ENCODE results near the gene LAMA2. TPM values are rescaled to one million over a fixed set of nuclear protein-coding genes. Genes with fewer than 3 reads are reported as not detected.

The LAMA2 gene
- total and polyA plus RNA-seq, 2 experiments from 2014 or later, result 0.91 to 6.4 TPM

GRCh38 chr6:129183681-129184301 lies 300.9 kb downstream of the LAMA2 start (continued):
- TF ChIP-seq REST (IDR thresholded peaks at IDR 0.05; ENCODE audit: unreplicated experiment), result no peak
- TF ChIP-seq EZH2 (IDR thresholded peaks at IDR 0.05; ENCODE audit: low read depth, unreplicated experiment), result no peak
- TF ChIP-seq EZH2phosphoT487 (IDR thresholded peaks at IDR 0.05; ENCODE audit: unreplicated experiment), result no peak

- peak overlapping the region; percentile 9; the same call in 1 of the 2 replicates for H3K27ac Mint-ChIP-seq
- H3K36me3 Mint-ChIP-seq (ENCODE audit: low read depth), result no peaks in the 10 kb centered on the region
- ATAC-seq (no peak), DNase-seq (ENCODE audit: low spot score) (no peak)
- no peaks in the 10 kb centered on the region for H3K36me3 ChIP-seq (ENCODE audit: insufficient read depth)
- H3K79me2 ChIP-seq (replicated peaks; ENCODE audit: insufficient read depth), result no peaks in the 10 kb centered on the region
- no peak overlapping the region for H3K4me2 ChIP-seq
- no peaks in the 10 kb centered on the region for H3K27me3 ChIP-seq (ENCODE audit: insufficient read depth)
- no peaks in the 10 kb centered on the region for H3K9me3 Mint-ChIP-seq
- H3K4me3 Mint-ChIP-seq, result no peak overlapping the region
- H4K20me1 ChIP-seq (replicated peaks; ENCODE audit: insufficient read depth), result no peaks in the 10 kb centered on the region
- H3K4me1 Mint-ChIP-seq, result peaks cover 7% of the 10 kb centered on the region; the same call in 2 of the 3 replicates
- H3F3A ChIP-seq (replicated peaks; ENCODE audit: low read depth), result no peaks in the 10 kb centered on the region
- no peaks in the 10 kb centered on the region for H3K4me1 ChIP-seq (ENCODE audit: insufficient read depth)
- H3K27me3 Mint-ChIP-seq (ENCODE audit: insufficient read depth, low read depth, poor library complexity), result no peaks in the 10 kb centered on the region
- H3K27ac ChIP-seq (ENCODE audit: low read depth), result no peak overlapping the region
- H2AFZ ChIP-seq, result no peak overlapping the region
- H3K9me2 ChIP-seq (ENCODE audit: insufficient read depth), result no peaks in the 10 kb centered on the region
- H3K4me3 ChIP-seq, result no peak overlapping the region
- TF ChIP-seq CTCF (conservative IDR thresholded peaks at IDR 0.05; ENCODE audit: low read depth in 2 of 2) (no peak), EZH2phosphoT487 (IDR thresholded peaks at IDR 0.05; ENCODE audit: unreplicated experiment) (no peak), EZH2 (IDR thresholded peaks at IDR 0.05; ENCODE audit: low read depth, unreplicated experiment) (no peak), ZNF331 (CRISPR knock-in tag; IDR thresholded peaks at IDR 0.05; ENCODE audit: low read depth) (no peak), ETS1 (IDR thresholded peaks at IDR 0.05) (no peak), STAT1 (IDR thresholded peaks at IDR 0.05; ENCODE audit: unreplicated experiment) (no peak), REST (IDR thresholded peaks at IDR 0.05; ENCODE audit: unreplicated experiment) (no peak), ZNF114 (CRISPR knock-in tag; IDR thresholded peaks at IDR 0.05) (no peak), POLR2AphosphoS5 (IDR thresholded peaks at IDR 0.05; ENCODE audit: low read depth) (no peak), CREB1 (CRISPR knock-in tag; IDR thresholded peaks at IDR 0.05; ENCODE audit: low read depth) (no peak)
These were observed 301.4 kb downstream of the LAMA2 start for GRCh38 chr6:129184324-129184723.
